Measurements from ENCODE around the gene PCMTD2.

DNA sequence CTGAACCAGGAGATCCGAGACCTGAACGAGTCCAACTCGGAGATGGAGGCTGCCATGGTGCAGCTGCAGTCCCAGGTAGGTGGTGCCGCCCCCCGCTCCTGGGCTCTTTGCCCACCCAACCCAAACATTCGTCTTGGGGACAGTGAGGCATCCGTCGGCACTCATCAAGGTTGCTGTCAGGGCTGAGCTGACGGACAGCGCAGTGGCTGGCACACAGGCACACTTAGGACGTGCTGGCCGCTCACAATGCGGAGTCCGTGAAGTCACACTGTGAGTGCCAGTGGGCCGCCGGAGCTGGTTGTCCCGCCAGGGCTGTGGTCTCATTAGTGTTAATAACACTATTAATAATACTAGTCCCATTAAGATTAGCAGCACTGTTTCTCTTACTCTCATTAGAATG lies 18.2 kb upstream of the PCMTD2 start:
- TF ChIP-seq POLR2AphosphoS5 (IDR thresholded peaks at IDR 0.05): no peak
- TF ChIP-seq, protein P1, sequence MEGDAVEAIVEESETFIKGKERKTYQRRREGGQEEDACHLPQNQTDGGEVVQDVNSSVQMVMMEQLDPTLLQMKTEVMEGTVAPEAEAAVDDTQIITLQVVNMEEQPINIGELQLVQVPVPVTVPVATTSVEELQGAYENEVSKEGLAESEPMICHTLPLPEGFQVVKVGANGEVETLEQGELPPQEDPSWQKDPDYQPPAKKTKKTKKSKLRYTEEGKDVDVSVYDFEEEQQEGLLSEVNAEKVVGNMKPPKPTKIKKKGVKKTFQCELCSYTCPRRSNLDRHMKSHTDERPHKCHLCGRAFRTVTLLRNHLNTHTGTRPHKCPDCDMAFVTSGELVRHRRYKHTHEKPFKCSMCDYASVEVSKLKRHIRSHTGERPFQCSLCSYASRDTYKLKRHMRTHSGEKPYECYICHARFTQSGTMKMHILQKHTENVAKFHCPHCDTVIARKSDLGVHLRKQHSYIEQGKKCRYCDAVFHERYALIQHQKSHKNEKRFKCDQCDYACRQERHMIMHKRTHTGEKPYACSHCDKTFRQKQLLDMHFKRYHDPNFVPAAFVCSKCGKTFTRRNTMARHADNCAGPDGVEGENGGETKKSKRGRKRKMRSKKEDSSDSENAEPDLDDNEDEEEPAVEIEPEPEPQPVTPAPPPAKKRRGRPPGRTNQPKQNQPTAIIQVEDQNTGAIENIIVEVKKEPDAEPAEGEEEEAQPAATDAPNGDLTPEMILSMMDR (IDR thresholded peaks at IDR 0.05): no peak

Data from sigmoid colon (tissue), 4 donors.